A549 (cell line): ENCODE measurements around the gene ENTPD2. TPM values are rescaled to one million over a fixed set of nuclear protein-coding genes. Genes with fewer than 3 reads are reported as not detected.

Experiments used
- ATAC-seq, 2 experiments: fragments of 200-7000 bp in 1 of 2; fragments of >200 bp in 1 of 2; cut with Nextera tagmentation in 1 of 2; cut with Tn5 transposase in 1 of 2; 3 replicates each; pipeline versions ENCODE4 v1.8.0 to v1.9.1; 2018 to 2020; ENCODE audit warnings: mild to moderate bottlenecking in 1 of 2, moderate library complexity in 1 of 2
- CTCF ChIA-PET: fragments of 300-600 bp; sonication (Branson Sonifier 250); formaldehyde crosslinking; extraction: SDS; loops from one replicate; lab custom pipeline; 2021; ENCODE audit warnings: antibody characterized with exemption, inconsistent platforms; lab: Yijun Ruan, JAX
- POLR2A ChIA-PET: fragments of 350-600 bp; formaldehyde crosslinking; extraction: SDS; loops from one replicate; lab custom pipeline; 2021; ENCODE audit warnings: antibody characterized with exemption, inconsistent platforms; lab: Yijun Ruan, JAX
- DNase-seq, 2 experiments: peaks; one replicate each; pipeline versions ENCODE4 v3.0.0 to v3.0.0-alpha.2; 2011 to 2016; ENCODE audit warnings: low read depth in 1 of 2, low spot score in 1 of 2
- FAIRE-seq: peaks from 2 replicates; lab custom pipeline; 2011; peaks lifted over from hg19 to GRCh38; lab: Jason Lieb, UNC
- H3K27ac ChIP-seq, 2 experiments: fragments of >200 bp; sonication (Bioruptor Twin); formaldehyde crosslinking; 3 replicates each; pipeline ENCODE4 v1.5.1; 2016 to 2017
- H3K4me1 ChIP-seq: fragments of >200 bp; sonication (Bioruptor Twin); formaldehyde crosslinking; 3 replicates; pipeline ENCODE4 v1.6.1; 2016
- H3K4me2 ChIP-seq: fragments of >200 bp; sonication (Bioruptor Twin); formaldehyde crosslinking; 3 replicates; pipeline ENCODE4 v1.6.1; 2016
- H3K4me3 ChIP-seq: fragments of >200 bp; sonication (Bioruptor Twin); formaldehyde crosslinking; 3 replicates; pipeline ENCODE4 v1.5.1; 2016
- H3K9me3 ChIP-seq: fragments of >200 bp; sonication (Bioruptor Twin); formaldehyde crosslinking; 3 replicates; pipeline ENCODE4 v1.6.1; 2016
- ATOH8 ChIP-seq: fragments of 250-450 bp; sonication (Bioruptor Pico); IDR thresholded peaks from 2 replicates; pipeline ENCODE4 v1.5.0; 2020; ENCODE audit warnings: low read depth, mild to moderate bottlenecking, moderate library complexity
- E2F6 ChIP-seq: IDR thresholded peaks from 2 replicates; pipeline ENCODE4 v1.6.1; 2012; ENCODE audit warnings: low read depth, borderline replicate concordance
- EHF ChIP-seq: fragments of 250-450 bp; sonication (Bioruptor Pico); IDR thresholded peaks from 2 replicates; pipeline ENCODE4 v1.5.0; 2020; ENCODE audit warnings: mild to moderate bottlenecking
- EHMT2 ChIP-seq: fragments of 200-600 bp; sonication (generic); IDR thresholded peaks from 2 replicates; pipeline ENCODE4 v1.6.1; 2016; ENCODE audit warnings: antibody characterized with exemption, low read depth, mild to moderate bottlenecking, moderate library complexity
- ELK1 ChIP-seq: fragments of 150-350 bp; IDR thresholded peaks from 2 replicates; pipeline ENCODE4 v1.6.1; 2014; ENCODE audit warnings: low read depth, mild to moderate bottlenecking, low read length
- ESRRA ChIP-seq: fragments of 150-350 bp; IDR thresholded peaks from 2 replicates; pipeline ENCODE4 v1.6.1; 2014; ENCODE audit warnings: mild to moderate bottlenecking, low read length, borderline replicate concordance
- FOSL2 ChIP-seq, 2 experiments: fragments of 450-650 bp in 1 of 2; fragments of >200 bp in 1 of 2; sonication (Bioruptor Twin) in 1 of 2; formaldehyde crosslinking; IDR thresholded peaks; 2 replicates each; pipeline versions ENCODE4 v1.5.0 to v1.6.1; 2016 to 2020; ENCODE audit warnings: mild to moderate bottlenecking in 1 of 2, moderate library complexity in 1 of 2
- HDAC2 ChIP-seq: fragments of 200-600 bp; sonication (generic); IDR thresholded peaks from 2 replicates; pipeline ENCODE4 v1.6.1; 2016
- HEYL ChIP-seq: fragments of 250-450 bp; sonication (Bioruptor Pico); IDR thresholded peaks from 2 replicates; pipeline ENCODE4 v1.8.0; 2021; ENCODE audit warnings: mild to moderate bottlenecking, moderate library complexity
- HMGXB4 ChIP-seq: fragments of 250-450 bp; sonication (Bioruptor Pico); IDR thresholded peaks from 2 replicates; pipeline ENCODE4 v1.5.0; 2021; ENCODE audit warnings: mild to moderate bottlenecking, moderate library complexity, borderline replicate concordance
- HOXA7 ChIP-seq: fragments of 250-450 bp; sonication (Bioruptor Pico); IDR thresholded peaks from 2 replicates; pipeline ENCODE4 v1.5.0; 2020; ENCODE audit warnings: mild to moderate bottlenecking, moderate library complexity
- MAX ChIP-seq: IDR thresholded peaks from 2 replicates; pipeline ENCODE4 v1.6.1; 2012
- MAZ ChIP-seq: fragments of 150-350 bp; IDR thresholded peaks from 2 replicates; pipeline ENCODE4 v1.6.1; 2014; ENCODE audit warnings: antibody characterized with exemption, low read depth, low read length, borderline replicate concordance
- MYC ChIP-seq: IDR thresholded peaks from 2 replicates; pipeline ENCODE4 v1.6.1; 2012; ENCODE audit warnings: mild to moderate bottlenecking, inconsistent platforms, low read length, improper control_type of control experiment, borderline replicate concordance
- PBX3 ChIP-seq: IDR thresholded peaks from 2 replicates; pipeline ENCODE4 v1.6.1; 2012
- PHF8 ChIP-seq: fragments of 200-600 bp; sonication (generic); IDR thresholded peaks from 2 replicates; pipeline ENCODE4 v1.6.1; 2016; ENCODE audit warnings: low read depth, mild to moderate bottlenecking, antibody characterized with exemption, moderate library complexity, borderline replicate concordance
- RARB ChIP-seq: fragments of 250-450 bp; sonication (Bioruptor Pico); IDR thresholded peaks from 2 replicates; pipeline ENCODE4 v1.8.0; 2021; ENCODE audit warnings: mild to moderate bottlenecking, moderate library complexity
- RCOR1 ChIP-seq: fragments of 150-350 bp; IDR thresholded peaks from 2 replicates; pipeline ENCODE4 v1.6.1; 2014; ENCODE audit warnings: antibody characterized with exemption, low read length, low read depth
- SMC3 ChIP-seq: fragments of >200 bp; sonication (Bioruptor Twin); formaldehyde crosslinking; IDR thresholded peaks from 3 replicates; pipeline ENCODE4 v1.6.1; 2018; ENCODE audit warnings: inconsistent platforms
- TFCP2L1 ChIP-seq: fragments of 250-450 bp; sonication (Bioruptor Pico); IDR thresholded peaks from 2 replicates; pipeline ENCODE4 v1.5.0; 2021; ENCODE audit warnings: mild to moderate bottlenecking
- ZNF302 ChIP-seq: fragments of 250-450 bp; sonication (Bioruptor Pico); IDR thresholded peaks from 2 replicates; pipeline ENCODE4 v1.9.0; 2021; ENCODE audit warnings: inconsistent platforms, mild to moderate bottlenecking, moderate library complexity
- WGBS: methylation state at CpG from one replicate; pipeline ENCODE4 v1.1.6; 2017; ENCODE audit errors: missing lambda C conversion rate; 5-methylcytosine and 5-hydroxymethylcytosine counted together
- polyA plus RNA-seq, 4 experiments: library from polyadenylated mRNA; depleted of rRNA in 3 of 4; stranded (reverse); fragments of >200 nt; fragmentation: RNase III in 1 of 4; extraction: RNeasy Plus Mini Kit Qiagen cat#74134 plus additional on column Dnase treatment in 1 of 4; gene quantifications; 2 replicates in 3 of 4; 3 replicates in 1 of 4; pipeline ENCODE4 v1.2.3, GENCODE V29; 2011 to 2017

Gene ENTPD2
- polyA plus RNA-seq, 2 of the 4 experiments (the other 2 are of a cell fraction) = 0.75 to 1.2 TPM

GRCh38 chr9:137022662-137023008 lies 31.2 kb downstream of the ENTPD2 start:
- 100% methylated on average over 4 of the region's 23 CpGs for WGBS
- POLR2A ChIA-PET = interaction anchor here (0.6 kb wide), 1 partner anchor 31 kb away, joined by 6 read pairs; no protein-coding TSS in a partner anchor
- ATAC-seq = no peak; a peak in 1 of 6 replicates

GRCh38 chr9:137021979-137022661 lies 31.7 kb downstream of the ENTPD2 start:
- Histone ChIP-seq H3K4me2 (0 out of 3 replicates have a peak overlapping the region, but pooled peaks have one; percentile 9), H3K4me3 (no peak overlapping the region), H3K27ac (peak overlapping the region in 1 of 2 experiments; percentile 34; a peak in 2 of 6 replicates), H3K4me1 (peaks cover 16% of the 10 kb centered on the region), H3K9me3 (no peaks in the 10 kb centered on the region)
- TF ChIP-seq FOSL2 (IDR thresholded peaks at IDR 0.05) (no peak), FOSL2 (CRISPR knock-in tag; IDR thresholded peaks at IDR 0.05) (peak; percentile 35), MAZ (0 out of 2 replicates have a peak, but pooled peaks have one; percentile 50), E2F6 (no peak)
- peak; percentile 54 to 94 for DNase-seq
- 62% methylated on average over 17 of the region's 30 CpGs for WGBS
- ChIA-PET POLR2A (interaction anchor here (0.6 kb wide), 1 partner anchor 31 kb away, joined by 6 read pairs; no protein-coding TSS in a partner anchor), CTCF (interaction anchor here (1.1 to 20.4 kb wide), 11 partner anchors 8 to 251 kb away, joined by 3 to 282 read pairs (median 10); partner anchors contain the start of genes ABCA2, C8G, CLIC3 and FBXW5)
- peak; percentile 53 to 89 for ATAC-seq
- no peak for FAIRE-seq

More at GRCh38 chr9:137022662-137023008, 31.2 kb downstream of the ENTPD2 start:
- H3K27ac ChIP-seq = peak overlapping the region in 1 of 2 experiments; percentile 34; a peak in 2 of 6 replicates
- DNase-seq = no peak
- TF ChIP-seq ELK1 (no peak), ATOH8 (CRISPR knock-in tag) (no peak), RARB (no peak), PHF8 (no peak), EHMT2 (no peak), SMC3 (no peak)
- FAIRE-seq = no peak
- peaks cover 20% of the 10 kb centered on the region for H3K4me1 ChIP-seq
- CTCF ChIA-PET = interaction anchor here (1.1 to 20.4 kb wide), 6 partner anchors 11 to 74 kb away, joined by 3 to 282 read pairs (median 90); partner anchors contain the start of genes C8G, FBXW5, LCN12 and NPDC1
- H3K4me3 ChIP-seq = no peak overlapping the region
- no peak overlapping the region for H3K4me2 ChIP-seq
- H3K9me3 ChIP-seq = no peaks in the 10 kb centered on the region

GRCh38 chr9:137021568-137021978 lies 32.3 kb downstream of the ENTPD2 start:
- ATAC-seq (peak; percentile 6 to 32; a peak in 4 of 6 replicates), DNase-seq (no peak), FAIRE-seq (no peak)
- ChIA-PET CTCF (interaction anchor here (0.8 to 20.4 kb wide), 10 partner anchors 9 to 250 kb away, joined by 3 to 282 read pairs (median 10); partner anchors contain the start of genes ABCA2, C8G, CLIC3 and FBXW5), POLR2A (interaction anchor here (1.0 kb wide), 1 partner anchor 29 kb away, joined by 3 read pairs; the partner anchor contains the start of gene PAXX)
- H3K4me2 ChIP-seq = no peak overlapping the region
- 79% methylated on average over 3 of the region's 6 CpGs for WGBS
- peaks cover 11% of the 10 kb centered on the region; the same call in 2 of the 3 replicates for H3K4me1 ChIP-seq
- no peak overlapping the region for H3K4me3 ChIP-seq
- H3K9me3 ChIP-seq = no peaks in the 10 kb centered on the region
- no peak overlapping the region for H3K27ac ChIP-seq
- TF ChIP-seq HEYL (CRISPR knock-in tag) (no peak), TFCP2L1 (CRISPR knock-in tag) (no peak), HDAC2 (no peak), PBX3 (no peak), RCOR1 (no peak), ATOH8 (CRISPR knock-in tag) (no peak), RARB (no peak), SMC3 (no peak), MAX (no peak), ZNF302 (CRISPR knock-in tag) (no peak), EHMT2 (no peak), HMGXB4 (CRISPR knock-in tag) (no peak), ESRRA (no peak), MYC (no peak), ELK1 (no peak), HOXA7 (CRISPR knock-in tag) (no peak), EHF (CRISPR knock-in tag) (no peak)
